ENCODE results near the gene PAPPA. TPM values are rescaled to one million over a fixed set of nuclear protein-coding genes. Genes with fewer than 3 reads are reported as not detected.

Gene PAPPA
- total RNA-seq, 1 donor from 2014 or later: 2.9 TPM

DNA sequence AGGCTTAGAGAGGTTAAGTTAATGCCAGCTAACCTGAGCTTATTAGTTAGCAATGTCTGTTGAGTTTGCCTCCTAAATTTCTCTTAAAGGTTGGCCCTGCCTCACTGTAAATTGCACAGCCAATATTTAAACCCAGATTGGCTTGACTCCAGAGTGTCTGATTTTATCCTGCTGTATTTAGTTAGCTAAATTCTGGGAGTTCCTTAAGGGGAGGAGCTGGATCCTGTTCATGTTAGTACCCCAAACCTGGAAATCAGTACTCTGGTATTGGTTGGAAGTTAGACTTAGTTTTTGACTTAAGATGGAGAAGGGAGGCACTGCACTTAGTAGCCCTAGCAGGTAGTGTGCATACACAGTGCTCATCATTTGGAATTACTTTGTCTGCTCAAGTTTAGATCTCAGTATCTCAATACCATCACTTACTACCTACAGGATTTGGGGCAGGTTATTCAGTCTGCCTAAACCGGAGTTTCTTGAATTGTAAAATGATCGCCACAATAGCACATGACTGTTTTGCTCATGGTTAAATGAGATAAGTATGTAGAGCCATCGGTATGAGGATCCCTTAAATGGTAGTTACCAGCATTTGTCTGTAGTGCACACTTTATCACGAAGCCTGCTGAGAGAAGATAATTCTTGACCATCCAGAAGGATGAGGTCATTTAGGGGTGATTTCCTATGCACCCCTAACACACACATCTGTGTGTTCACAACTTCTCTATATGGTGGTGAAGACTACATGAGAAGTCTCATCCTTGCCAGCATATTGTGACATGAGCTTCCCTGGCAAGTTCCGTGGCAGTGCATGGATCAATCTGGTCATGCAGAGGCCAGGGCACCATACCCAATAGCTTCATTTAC, 268.8 kb downstream of the PAPPA start:
- no peaks in the 10 kb centered on the region for H3K9me3 ChIP-seq
- no peak for DNase-seq
- ATAC-seq: no peak
- H3K27me3 ChIP-seq: no peaks in the 10 kb centered on the region
- no peak for TF ChIP-seq CTCF (IDR thresholded peaks at IDR 0.05)
- intact Hi-C loops (cut with DNase I): no loop called here
- H3K27ac ChIP-seq: no peak overlapping the region
- no peaks in the 10 kb centered on the region for H3K36me3 ChIP-seq
- H3K4me1 ChIP-seq: no peaks in the 10 kb centered on the region
- H3K4me3 ChIP-seq: no peak overlapping the region

GRCh38 chr9:116423149-116423548, 269.6 kb downstream of the PAPPA start:
- ATAC-seq: no peak
- intact Hi-C loops (cut with DNase I): no loop called here
- no peaks in the 10 kb centered on the region for H3K9me3 ChIP-seq
- H3K4me3 ChIP-seq: no peak overlapping the region
- no peaks in the 10 kb centered on the region for H3K4me1 ChIP-seq
- no peak for DNase-seq
- TF ChIP-seq CTCF (IDR thresholded peaks at IDR 0.05): no peak
- no peaks in the 10 kb centered on the region for H3K27me3 ChIP-seq
- no peak overlapping the region for H3K27ac ChIP-seq
- H3K36me3 ChIP-seq: no peaks in the 10 kb centered on the region

DNA sequence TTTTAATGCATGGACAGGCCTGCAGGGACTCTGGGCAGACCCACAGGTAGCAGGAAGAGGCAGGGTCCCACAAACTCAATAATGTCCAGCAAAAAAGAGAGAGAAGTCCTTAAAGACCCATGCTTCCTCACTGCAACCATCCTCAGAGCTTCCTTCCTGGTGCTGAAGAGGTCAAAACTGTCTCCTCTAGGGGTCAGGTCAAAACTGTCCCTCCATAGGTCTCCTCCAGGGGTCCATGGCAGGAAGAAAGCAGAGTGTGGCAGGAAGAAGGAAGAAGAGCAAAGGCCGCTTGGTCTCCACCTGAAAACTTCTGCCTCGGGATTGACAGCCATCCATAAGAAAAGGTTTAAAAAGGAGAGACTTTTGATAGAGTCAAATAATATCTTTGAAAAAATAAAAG, 271.7 kb downstream of the PAPPA start:
- Histone ChIP-seq H3K27ac (no peak overlapping the region), H3K9me3 (no peaks in the 10 kb centered on the region), H3K4me1 (no peaks in the 10 kb centered on the region), H3K4me3 (no peak overlapping the region), H3K27me3 (no peaks in the 10 kb centered on the region), H3K36me3 (no peaks in the 10 kb centered on the region)
- DNase-seq (no peak), ATAC-seq (no peak)
- intact Hi-C loops (cut with DNase I): no loop called here
- TF ChIP-seq CTCF (IDR thresholded peaks at IDR 0.05): no peak

DNA sequence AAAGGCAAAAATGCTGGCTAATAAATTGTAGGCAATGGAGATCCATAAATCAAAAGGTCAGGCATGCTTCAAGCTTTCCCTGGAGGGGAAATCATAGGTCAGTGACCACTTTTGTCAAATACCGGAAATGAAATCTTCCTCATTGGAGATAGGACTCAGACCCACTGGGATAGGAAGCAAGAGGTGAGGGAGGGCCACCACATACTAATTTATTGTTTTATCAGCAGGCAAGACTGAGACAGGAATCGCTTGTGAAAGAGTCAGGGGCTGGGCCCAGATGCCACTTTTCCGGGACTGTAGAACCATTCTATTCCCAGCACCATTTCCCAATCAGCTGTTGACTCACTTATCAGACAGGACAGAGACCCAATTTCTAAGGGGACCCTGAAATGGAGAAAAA, 277.3 kb downstream of the PAPPA start:
- Histone ChIP-seq H3K27ac (no peak overlapping the region), H3K36me3 (no peaks in the 10 kb centered on the region), H3K9me3 (no peaks in the 10 kb centered on the region), H3K4me1 (no peaks in the 10 kb centered on the region), H3K4me3 (no peak overlapping the region), H3K27me3 (no peaks in the 10 kb centered on the region)
- no peak for TF ChIP-seq CTCF (IDR thresholded peaks at IDR 0.05)
- intact Hi-C loops (cut with DNase I): no loop called here
- no peak for ATAC-seq
- no peak for DNase-seq

GRCh38 chr9:116432051-116432450, 278.5 kb downstream of the PAPPA start:
- no peak for ATAC-seq
- DNase-seq: no peak
- Histone ChIP-seq H3K4me1 (no peaks in the 10 kb centered on the region), H3K27ac (no peak overlapping the region), H3K4me3 (no peak overlapping the region), H3K27me3 (no peaks in the 10 kb centered on the region), H3K36me3 (no peaks in the 10 kb centered on the region), H3K9me3 (no peaks in the 10 kb centered on the region)
- no peak for TF ChIP-seq CTCF (IDR thresholded peaks at IDR 0.05)
- intact Hi-C loops (cut with DNase I): no loop called here

Data from upper lobe of right lung (tissue), 1 donor.